ENCODE results near the gene IGSF3.

Gene IGSF3

GRCh38 chr1:116537040-116537831 lies 130.3 kb downstream of the IGSF3 start:
- no peak overlapping the region for H3K4me3 ChIP-seq (replicated peaks; ENCODE audit: low read depth, low read length)
- DNase-seq (ENCODE audit: extremely low read depth, insufficient read length): no peak
- TF ChIP-seq, protein P1, sequence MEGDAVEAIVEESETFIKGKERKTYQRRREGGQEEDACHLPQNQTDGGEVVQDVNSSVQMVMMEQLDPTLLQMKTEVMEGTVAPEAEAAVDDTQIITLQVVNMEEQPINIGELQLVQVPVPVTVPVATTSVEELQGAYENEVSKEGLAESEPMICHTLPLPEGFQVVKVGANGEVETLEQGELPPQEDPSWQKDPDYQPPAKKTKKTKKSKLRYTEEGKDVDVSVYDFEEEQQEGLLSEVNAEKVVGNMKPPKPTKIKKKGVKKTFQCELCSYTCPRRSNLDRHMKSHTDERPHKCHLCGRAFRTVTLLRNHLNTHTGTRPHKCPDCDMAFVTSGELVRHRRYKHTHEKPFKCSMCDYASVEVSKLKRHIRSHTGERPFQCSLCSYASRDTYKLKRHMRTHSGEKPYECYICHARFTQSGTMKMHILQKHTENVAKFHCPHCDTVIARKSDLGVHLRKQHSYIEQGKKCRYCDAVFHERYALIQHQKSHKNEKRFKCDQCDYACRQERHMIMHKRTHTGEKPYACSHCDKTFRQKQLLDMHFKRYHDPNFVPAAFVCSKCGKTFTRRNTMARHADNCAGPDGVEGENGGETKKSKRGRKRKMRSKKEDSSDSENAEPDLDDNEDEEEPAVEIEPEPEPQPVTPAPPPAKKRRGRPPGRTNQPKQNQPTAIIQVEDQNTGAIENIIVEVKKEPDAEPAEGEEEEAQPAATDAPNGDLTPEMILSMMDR (IDR thresholded peaks at IDR 0.05; ENCODE audit: insufficient read depth, low read length, poor library complexity, severe bottlenecking): no peak
- H3K36me3 ChIP-seq (ENCODE audit: control insufficient read depth, insufficient read depth, low read length): peaks cover 21% of the 10 kb centered on the region
- H3K27me3 ChIP-seq (replicated peaks; ENCODE audit: control insufficient read depth, insufficient read depth, low read length): no peaks in the 10 kb centered on the region

DNA sequence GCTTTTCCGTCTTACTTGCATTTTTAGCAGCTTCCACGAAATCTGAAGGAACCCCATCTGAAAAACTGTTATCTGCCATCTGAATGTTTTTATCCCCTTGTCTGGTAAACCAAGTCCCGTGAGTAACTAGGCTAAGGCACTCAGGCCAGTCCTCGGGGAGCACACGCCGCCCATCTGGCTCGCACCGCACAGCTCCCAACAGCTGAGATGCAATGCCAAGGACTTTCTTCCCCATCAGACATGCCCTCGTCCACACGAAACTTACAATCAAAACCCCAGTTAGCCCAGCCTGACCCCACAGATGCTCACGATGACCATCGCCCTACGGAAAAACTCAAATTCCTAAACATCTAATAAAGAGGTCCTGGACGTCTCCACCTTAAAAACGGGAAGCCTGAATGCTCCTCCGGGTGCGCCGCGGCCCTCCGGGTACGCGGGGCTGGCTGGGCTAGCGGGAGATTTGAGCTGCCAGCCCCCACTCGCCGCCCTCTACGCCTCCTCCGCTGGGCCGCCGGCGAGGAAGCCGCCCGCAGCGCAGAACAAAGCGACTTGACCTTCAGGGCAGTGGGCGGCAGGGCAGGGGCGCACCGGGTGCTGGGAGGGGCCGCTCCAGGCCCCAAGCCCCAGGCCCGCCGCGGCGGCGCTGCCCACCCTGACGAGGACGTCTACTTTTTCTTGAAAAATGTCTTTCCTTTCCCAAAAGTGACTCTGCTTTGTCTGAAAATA lies 133.4 kb downstream of the IGSF3 start:
- H3K4me3 ChIP-seq (replicated peaks; ENCODE audit: low read depth, low read length): no peak overlapping the region
- no peak for DNase-seq (ENCODE audit: extremely low read depth, insufficient read length)
- H3K27me3 ChIP-seq (replicated peaks; ENCODE audit: control insufficient read depth, insufficient read depth, low read length): no peaks in the 10 kb centered on the region
- TF ChIP-seq, protein P1 (IDR thresholded peaks at IDR 0.05; ENCODE audit: insufficient read depth, low read length, poor library complexity, severe bottlenecking): no peak
- peaks cover 25% of the 10 kb centered on the region for H3K36me3 ChIP-seq (ENCODE audit: control insufficient read depth, insufficient read depth, low read length)

- Histone ChIP-seq H3K36me3 (ENCODE audit: control insufficient read depth, insufficient read depth, low read length) (peaks cover 23% of the 10 kb centered on the region), H3K27me3 (replicated peaks; ENCODE audit: control insufficient read depth, insufficient read depth, low read length) (no peaks in the 10 kb centered on the region), H3K4me3 (replicated peaks; ENCODE audit: low read depth, low read length) (no peak overlapping the region)
- TF ChIP-seq, protein P1 (IDR thresholded peaks at IDR 0.05; ENCODE audit: insufficient read depth, low read length, poor library complexity, severe bottlenecking): no peak
- DNase-seq (ENCODE audit: extremely low read depth, insufficient read length): no peak
Observed at GRCh38 chr1:116533429-116533820, 134.1 kb downstream of the IGSF3 start.

DNA sequence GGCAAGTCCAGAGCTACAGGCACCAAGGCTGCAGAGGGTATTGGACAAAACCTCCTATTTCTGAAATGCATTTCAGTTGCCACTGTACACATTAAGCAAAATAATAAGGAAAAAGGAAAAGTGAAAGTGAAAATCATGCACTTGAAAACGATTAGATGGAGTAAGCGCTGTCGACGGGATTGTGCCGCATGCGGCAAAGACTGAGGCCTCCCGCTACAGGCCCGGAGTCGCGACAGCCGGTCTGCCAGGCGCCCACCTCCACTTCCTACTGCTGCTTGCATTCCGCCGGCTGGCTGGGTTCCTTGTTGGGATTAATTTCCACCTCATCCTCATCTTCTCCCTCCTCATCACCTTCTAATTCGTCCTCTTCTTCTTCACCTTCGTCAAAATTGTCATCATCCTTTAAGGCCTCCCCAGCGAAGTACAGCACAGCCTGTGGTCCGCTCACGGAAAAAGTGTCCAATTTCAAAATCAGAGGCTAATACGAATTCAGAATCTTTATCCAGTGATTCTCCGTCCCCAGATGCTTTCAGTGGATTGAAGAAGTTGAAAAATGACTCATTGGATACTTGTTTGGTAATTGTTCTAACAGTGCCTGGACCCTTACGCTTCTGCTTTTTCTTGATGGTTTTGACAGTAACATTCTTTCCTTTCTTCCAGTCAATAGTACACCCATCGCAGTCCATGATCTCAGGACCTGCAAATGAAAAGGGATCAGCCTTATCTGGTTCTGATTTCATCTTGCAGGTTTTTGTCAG lies 134.7 kb downstream of the IGSF3 start:
- no peak for DNase-seq (ENCODE audit: extremely low read depth, insufficient read length)
- H3K4me3 ChIP-seq (replicated peaks; ENCODE audit: low read depth, low read length): no peak overlapping the region
- TF ChIP-seq, protein P1 (IDR thresholded peaks at IDR 0.05; ENCODE audit: insufficient read depth, low read length, poor library complexity, severe bottlenecking): no peak
- peaks cover 22% of the 10 kb centered on the region for H3K36me3 ChIP-seq (ENCODE audit: control insufficient read depth, insufficient read depth, low read length)
- no peaks in the 10 kb centered on the region for H3K27me3 ChIP-seq (replicated peaks; ENCODE audit: control insufficient read depth, insufficient read depth, low read length)

DNA sequence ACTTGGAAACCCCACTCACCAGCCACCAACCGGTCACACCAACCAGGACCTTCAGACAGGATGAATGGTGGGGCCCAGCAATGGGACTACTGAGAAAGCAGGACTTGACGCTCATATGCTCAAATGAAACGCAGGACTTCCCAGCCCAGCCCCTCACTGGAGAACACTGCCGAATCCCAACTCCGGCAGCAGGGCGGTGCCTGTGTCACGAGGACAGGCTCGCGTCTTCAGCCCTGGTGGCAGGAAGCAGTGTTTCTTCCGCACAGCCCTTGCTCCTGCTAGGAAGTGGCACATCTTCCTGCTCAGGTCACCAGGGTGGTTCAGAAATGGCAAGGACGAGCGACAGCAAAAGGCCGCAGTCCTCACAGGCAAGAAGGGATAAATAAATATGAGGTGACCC lies 135.6 kb downstream of the IGSF3 start:
- no peak for DNase-seq (ENCODE audit: extremely low read depth, insufficient read length)
- Histone ChIP-seq H3K4me3 (replicated peaks; ENCODE audit: low read depth, low read length) (no peak overlapping the region), H3K36me3 (ENCODE audit: control insufficient read depth, insufficient read depth, low read length) (peaks cover 19% of the 10 kb centered on the region), H3K27me3 (replicated peaks; ENCODE audit: control insufficient read depth, insufficient read depth, low read length) (no peaks in the 10 kb centered on the region)
- TF ChIP-seq, protein P1 (IDR thresholded peaks at IDR 0.05; ENCODE audit: insufficient read depth, low read length, poor library complexity, severe bottlenecking): no peak

All from GM06990 (cell line).